GM06990 (cell line): Measurements from ENCODE around the gene RPL36A.

Experiments
- DNase-seq: peaks from one replicate; pipeline ENCODE4 v3.0.0-alpha.2; 2011; ENCODE audit not compliant: insufficient read length; ENCODE audit errors: extremely low read depth
- H3K27me3 ChIP-seq: replicated peaks from 2 replicates; pipeline ENCODE4 v1.6.0; 2011; ENCODE audit warnings: low read length; ENCODE audit not compliant: control insufficient read depth, insufficient read depth
- H3K36me3 ChIP-seq: 2 replicates; pipeline ENCODE4 v1.5.1; 2011; ENCODE audit warnings: low read length; ENCODE audit not compliant: control insufficient read depth, insufficient read depth
- H3K4me3 ChIP-seq: replicated peaks from 2 replicates; pipeline ENCODE4 v1.5.1; 2011; ENCODE audit warnings: low read depth, mild to moderate bottlenecking, control low read depth, low read length
- CTCF ChIP-seq: IDR thresholded peaks from 2 replicates; pipeline ENCODE4 v1.5.1; 2011; ENCODE audit warnings: low read length, control low read depth, mild to moderate bottlenecking, inconsistent platforms; ENCODE audit not compliant: insufficient read depth, poor library complexity, severe bottlenecking

Gene RPL36A

GRCh38 chrX:101390664-101391525 is at the start of gene RPL36A:
Gene RPL36A (plus strand): TSS chrX:101391011. CDS start chrX:101391044, 33 bp downstream.
- peak; percentile 89 for DNase-seq
- no peaks in the 10 kb centered on the region for H3K27me3 ChIP-seq
- H3K36me3 ChIP-seq, result no peaks in the 10 kb centered on the region; the same call in 1 of the 2 replicates
- peak within 1 kb of the TSS; percentile 74 for H3K4me3 ChIP-seq
- TF ChIP-seq CTCF, result peak; percentile 77

- Histone ChIP-seq H3K36me3 (peaks cover 2% of the 10 kb centered on the region; the same call in 1 of the 2 replicates), H3K27me3 (no peaks in the 10 kb centered on the region), H3K4me3 (peak overlapping the region; percentile 76)
- DNase-seq, result no peak
- TF ChIP-seq CTCF, result no peak
Measured at GRCh38 chrX:101347859-101348451, 42.9 kb upstream of the RPL36A start.

GRCh38 chrX:101348452-101349192 is 42.2 kb upstream of the RPL36A start, which contains the start of gene TIMM8A:
Gene TIMM8A (minus strand): TSS chrX:101348742. CDS start chrX:101348664, 78 bp downstream.
- DNase-seq, result peak; percentile 85
- no peak for TF ChIP-seq CTCF
- Histone ChIP-seq H3K36me3 (peaks cover 2% of the 10 kb centered on the region; the same call in 1 of the 2 replicates), H3K27me3 (no peaks in the 10 kb centered on the region), H3K4me3 (peak within 1 kb of the TSS; percentile 76)

- peaks cover 2% of the 10 kb centered on the region; the same call in 1 of the 2 replicates for H3K36me3 ChIP-seq
Measured at GRCh38 chrX:101349193-101349562, 41.6 kb upstream of the RPL36A start.

More at GRCh38 chrX:101349193-101349562, 41.6 kb upstream of the RPL36A start:
- Histone ChIP-seq H3K27me3 (no peaks in the 10 kb centered on the region), H3K4me3 (peak overlapping the region; percentile 76)
- no peak for DNase-seq
- TF ChIP-seq CTCF, result no peak
